Measurements from ENCODE around the gene NFATC3.
A peak's percentile ranks its signal among the peaks of the same experiment; 100 is the strongest.

Gene NFATC3

GRCh38 chr16:68183046-68183445 is 97.9 kb downstream of the NFATC3 start:
- no peak for DNase-seq

GRCh38 chr16:68186877-68187276 is 101.7 kb downstream of the NFATC3 start:
- DNase-seq, result no peak

- no peak for DNase-seq
These were observed 102.3 kb downstream of the NFATC3 start for GRCh38 chr16:68187505-68187904.

- no peak for DNase-seq
These were observed 103.0 kb downstream of the NFATC3 start for GRCh38 chr16:68188170-68188569.

- DNase-seq, result no peak
These were observed 104.9 kb downstream of the NFATC3 start for GRCh38 chr16:68190081-68190480.

- DNase-seq, result peak in 32 of 58 donors; percentile 1 to 58 (median 16)
These were observed 105.8 kb downstream of the NFATC3 start for GRCh38 chr16:68190736-68191510.

- no peak for DNase-seq
These were observed 109.1 kb downstream of the NFATC3 start for GRCh38 chr16:68194251-68194650.

GRCh38 chr16:68197250-68197649 is 112.1 kb downstream of the NFATC3 start:
- DNase-seq, result no peak

- DNase-seq, result no peak
These were observed 115.1 kb downstream of the NFATC3 start for GRCh38 chr16:68200088-68200783.

- DNase-seq, result peak in 21 of 58 donors; percentile 3 to 59 (median 9)
These were observed 116.9 kb downstream of the NFATC3 start for GRCh38 chr16:68202091-68202519.

GRCh38 chr16:68206245-68206644 is 121.1 kb downstream of the NFATC3 start:
- DNase-seq, result no peak

- no peak for DNase-seq
These were observed 129.6 kb downstream of the NFATC3 start for GRCh38 chr16:68214726-68215125.

GRCh38 chr16:68215302-68215701 is 130.1 kb downstream of the NFATC3 start:
- no peak for DNase-seq

- DNase-seq, result no peak
These were observed 131.1 kb downstream of the NFATC3 start for GRCh38 chr16:68216240-68216639.

GRCh38 chr16:68217506-68217905 is 132.3 kb downstream of the NFATC3 start:
- no peak for DNase-seq

GRCh38 chr16:68219725-68220351 is 134.7 kb downstream of the NFATC3 start:
- no peak for DNase-seq

GRCh38 chr16:68223072-68223471 is 137.9 kb downstream of the NFATC3 start:
- DNase-seq, result no peak

- DNase-seq, result no peak
These were observed 140.9 kb downstream of the NFATC3 start for GRCh38 chr16:68226116-68226515.

GRCh38 chr16:68227183-68227793 is 142.1 kb downstream of the NFATC3 start:
- DNase-seq, result no peak

GRCh38 chr16:68227850-68228553 is 142.8 kb downstream of the NFATC3 start:
- DNase-seq, result no peak

GRCh38 chr16:68228652-68229051 is 143.5 kb downstream of the NFATC3 start:
- no peak for DNase-seq
